K562 (cell line): ENCODE data around the gene UNC119B. TPM values are rescaled to one million over a fixed set of nuclear protein-coding genes. Genes with fewer than 3 reads are reported as not detected.

Source experiments
- ATAC-seq: fragments of 200-7000 bp; cut with Tn5 transposase; 3 replicates; pipeline ENCODE4 v1.9.1; 2020; ENCODE audit warnings: moderate library complexity
- BruUV-seq: library from RNA; stranded (reverse); fragments of 400-500 nt; replicated peaks from 2 replicates; lab custom pipeline; 2021; lab: Mats Ljungman, UMichigan
- CTCF ChIA-PET: fragments of 300-600 bp; formaldehyde crosslinking; extraction: SDS; loops from one replicate; lab custom pipeline; 2021; ENCODE audit warnings: low intra/inter-chr PET ratio; lab: Yijun Ruan, JAX
- POLR2A ChIA-PET: fragments of 300-600, 350-650 bp; sonication (Branson Sonifier 250); formaldehyde crosslinking; extraction: SDS; loops from one replicate; lab custom pipeline; 2021; ENCODE audit warnings: antibody characterized with exemption, inconsistent platforms; lab: Yijun Ruan, JAX
- DNase-seq, 4 experiments: peaks; one replicate each; pipeline versions ENCODE4 v3.0.0 to v3.0.0-alpha.2; 2011 to 2018; ENCODE audit warnings: low spot score in 3 of 4, mixed read lengths in 3 of 4; ENCODE audit errors: extremely low read depth in 1 of 4
- FAIRE-seq: peaks from 2 replicates; lab custom pipeline; 2011; peaks lifted over from hg19 to GRCh38; lab: Jason Lieb, UNC
- H2AFZ ChIP-seq: 2 replicates; pipeline ENCODE4 v1.6.0; 2011; ENCODE audit warnings: low read depth, low read length, control low read depth, inconsistent platforms
- H3K27ac ChIP-seq: fragments of 200-600 bp; 3 replicates; pipeline ENCODE4 v1.8.0; 2011; ENCODE audit warnings: low read depth, mild to moderate bottlenecking, control low read depth, inconsistent platforms, low read length, moderate library complexity, mixed read lengths; ENCODE audit errors: extremely low read depth
- H3K27me3 ChIP-seq, 2 experiments: fragments of 300-600 bp in 1 of 2; 2 replicates in 1 of 2; 3 replicates in 1 of 2; pipeline versions ENCODE4 v1.6.0 to v1.8.0; 2011; ENCODE audit warnings: inconsistent platforms in 2 of 2, low read length in 2 of 2, mild to moderate bottlenecking in 1 of 2, mixed read lengths in 1 of 2, moderate library complexity in 1 of 2; ENCODE audit not compliant: control insufficient read depth in 2 of 2, insufficient read depth in 2 of 2
- H3K36me3 ChIP-seq: fragments of 300-600 bp; 3 replicates; pipeline ENCODE4 v1.8.0; 2011; ENCODE audit warnings: mild to moderate bottlenecking, low read length, inconsistent platforms; ENCODE audit not compliant: control insufficient read depth, insufficient read depth
- H3K4me1 ChIP-seq, 2 experiments: fragments of 200-600 bp in 1 of 2; replicated peaks in 1 of 2; 2 replicates in 1 of 2; 3 replicates in 1 of 2; pipeline versions ENCODE4 v1.5.1 to v1.8.0; 2011; ENCODE audit warnings: inconsistent platforms in 2 of 2, low read length in 2 of 2, mild to moderate bottlenecking in 1 of 2, mixed read lengths in 1 of 2, moderate library complexity in 1 of 2; ENCODE audit not compliant: control insufficient read depth in 2 of 2, insufficient read depth in 2 of 2
- H3K4me2 ChIP-seq: 2 replicates; pipeline ENCODE4 v1.6.1; 2011; ENCODE audit warnings: low read length, control low read depth, inconsistent platforms, mixed read lengths; ENCODE audit not compliant: insufficient read depth
- H3K4me3 ChIP-seq: fragments of 200-600 bp; sonication (generic), shearing (Covaris generic); 2 replicates; pipeline ENCODE4 v1.5.1; 2016; ENCODE audit warnings: control low read depth, inconsistent platforms
- H3K79me2 ChIP-seq: fragments of 200-600 bp; 3 replicates; pipeline ENCODE4 v1.8.0; 2011; ENCODE audit warnings: low read length, inconsistent platforms; ENCODE audit not compliant: control insufficient read depth, insufficient read depth
- H3K9ac ChIP-seq, 2 experiments: 2 replicates each; pipeline versions ENCODE4 v1.6.0 to v1.6.1; 2011; ENCODE audit warnings: low read depth in 2 of 2, low read length in 2 of 2, control low read depth in 1 of 2, inconsistent platforms in 1 of 2, mild to moderate bottlenecking in 1 of 2, mixed read lengths in 1 of 2; ENCODE audit not compliant: insufficient read depth in 1 of 2
- H3K9me1 ChIP-seq: one replicate; pipeline ENCODE4 v1.6.0; 2011; ENCODE audit warnings: inconsistent platforms, mild to moderate bottlenecking, low read length, moderate library complexity; ENCODE audit not compliant: control insufficient read depth, insufficient read depth
- H3K9me3 ChIP-seq: replicated peaks from 2 replicates; pipeline ENCODE4 v1.5.1; 2011; ENCODE audit warnings: low read depth, low read length, inconsistent platforms; ENCODE audit not compliant: control insufficient read depth, insufficient read depth
- H4K20me1 ChIP-seq: replicated peaks from 2 replicates; pipeline ENCODE4 v1.6.1; 2011; ENCODE audit warnings: low read length, inconsistent platforms, mixed read lengths; ENCODE audit not compliant: control insufficient read depth, insufficient read depth
- NFRKB ChIP-seq: fragments of 450-650 bp; IDR thresholded peaks from 2 replicates; pipeline ENCODE4 v1.6.1; 2016; ENCODE audit warnings: low read depth
- SNAPC5 ChIP-seq: fragments of 250-450 bp; sonication (Bioruptor Pico); IDR thresholded peaks from 2 replicates; pipeline ENCODE4 v1.8.0; 2021; ENCODE audit warnings: moderate library complexity, mild to moderate bottlenecking, inconsistent platforms
- TFAP4 ChIP-seq: sonication (generic); formaldehyde crosslinking; IDR thresholded peaks from 2 replicates; pipeline ENCODE4 v1.8.0; 2022; ENCODE audit warnings: missing genetic modification reagents, mild to moderate bottlenecking, moderate library complexity, borderline replicate concordance
- WGBS: fragments of 100-300 bp; shearing (Covaris generic); methylation state at CpG from one replicate; pipeline ENCODE4 v1.1.6; 2016; ENCODE audit warnings: low coverage, mixed read lengths; ENCODE audit not compliant: insufficient coverage; ENCODE audit errors: missing lambda C conversion rate; 5-methylcytosine and 5-hydroxymethylcytosine counted together
- in situ Hi-C: fragments of 300-500 bp; cut with MboI; formaldehyde crosslinking; loops from 4 replicates; pipeline ENCODE4 v1.15.0; 2018; ENCODE audit warnings: inconsistent platforms, mixed read lengths
- intact Hi-C: fragments of 100-400 bp; cut with micrococcal nuclease; formaldehyde crosslinking; loops from 2 replicates; pipeline ENCODE4 v1.14.2; 2022
- polyA plus RNA-seq, 8 experiments: library from polyadenylated mRNA; depleted of rRNA in 4 of 8; stranded (reverse) in 5 of 8; unstranded in 3 of 8; fragments of >200 nt; fragmentation: Nextera tagmentation in 2 of 8; fragmentation: Illumina TruSeq in 1 of 8; extraction: Ambion mirVana in 2 of 8; extraction: Trizol in 1 of 8; gene quantifications; 2 replicates each; pipeline versions ENCODE4 v1.2.1 to v1.2.3, GENCODE V29; 2011 to 2014; ENCODE audit warnings: inconsistent platforms in 1 of 8, missing spikeins in 1 of 8
- total RNA-seq, 7 experiments: library from RNA; depleted of rRNA in 6 of 7; stranded (reverse); fragments of >200 nt in 6 of 7; fragmentation: Illumina TruSeq in 2 of 7; extraction: Trizol in 2 of 7; gene quantifications; 2 replicates each; pipeline versions ENCODE4 v1.2.1 to v1.2.3, GENCODE V29; 2011 to 2021; ENCODE audit warnings: low replicate concordance in 1 of 7

Gene UNC119B
- total and polyA plus RNA-seq, 9 of the 15 experiments (the other 6 are each of a cell fraction or from before 2014, with no cell fraction given), result 4.0 to 34.5 (median 15.1) TPM

GRCh38 chr12:120666571-120667390 is 43.5 kb upstream of the UNC119B start:
- TF ChIP-seq NFRKB, result no peak
- TF ChIP-seq SNAPC5, result no peak
- TF ChIP-seq TFAP4, result peak; percentile 55; the same call in 1 of the 2 replicates
- intact Hi-C loops (no loop called here), in situ Hi-C loops (loop anchor here (25.0 kb wide), 1 partner anchor 329 kb away; the partner anchor contains the start of gene PLA2G1B)
- Histone ChIP-seq H4K20me1 (0 out of 2 replicates have a peak, but pooled peaks cover 4% of the 10 kb centered on the region), H3K4me1 (peaks cover 0 to 8% of the 10 kb centered on the region in 2 experiments; a peak in 2 of 5 replicates), H3K9me1 (no peaks in the 10 kb centered on the region), H3K27ac (no peak overlapping the region), H3K36me3 (no peaks in the 10 kb centered on the region), H3K27me3 (peaks cover 37 to 70% of the 10 kb centered on the region in 2 experiments; a peak in 4 of 5 replicates), H2AFZ (no peak overlapping the region), H3K9me3 (no peaks in the 10 kb centered on the region), H3K9ac (no peak overlapping the region), H3K79me2 (no peaks in the 10 kb centered on the region), H3K4me2 (no peak overlapping the region), H3K4me3 (no peak overlapping the region)
- ATAC-seq (peak; percentile 49), DNase-seq (no peak), FAIRE-seq (no peak)
- 27% methylated on average over 26 of the region's 34 CpGs for WGBS
- no TSS peak for BruUV-seq
- ChIA-PET CTCF (no interaction called here), POLR2A (interaction anchor here (0.6 to 1.4 kb wide), 3 partner anchors 17 to 54 kb away, joined by 3 read pairs; no protein-coding TSS in a partner anchor)
